ENCODE data around the gene PFKFB1. TPM values are rescaled to one million over a fixed set of nuclear protein-coding genes. Genes with fewer than 3 reads are reported as not detected.

PFKFB1 gene
- total and polyA plus RNA-seq, 9 of the 15 experiments (the other 6 are each of a cell fraction or from before 2014, with no cell fraction given) = 0.07 to 0.24 (median 0.15) TPM; not detected in 2

- TF ChIP-seq TSC22D4 (tag; IDR thresholded peaks at IDR 0.05) (no peak), KDM4B (IDR thresholded peaks at IDR 0.05; ENCODE audit: borderline replicate concordance in 2 of 2, low read depth in 1 of 2) (no peak), E2F1 (CRISPR knock-in tag; IDR thresholded peaks at IDR 0.05) (no peak), PYGO2 (tag; IDR thresholded peaks at IDR 0.05) (no peak)
Measured at GRCh38 chrX:54935306-54935705, 58.7 kb downstream of the PFKFB1 start (continued).

GRCh38 chrX:54934890-54935289 lies 59.1 kb downstream of the PFKFB1 start:
- DNase-seq (ENCODE audit: extremely low read depth in 1 of 4, low spot score in 3 of 4) = no peak
- no peak overlapping the region for H3K9ac ChIP-seq (ENCODE audit: insufficient read depth in 1 of 2, low read depth in 2 of 2, low read length in 2 of 2)
- no peak for FAIRE-seq
- no peak overlapping the region for H3K4me3 ChIP-seq
- no peak for TF ChIP-seq POLR2B (IDR thresholded peaks at IDR 0.05; ENCODE audit: low read depth, partially characterized antibody)
- no peak for TF ChIP-seq CLOCK (CRISPR knock-in tag; IDR thresholded peaks at IDR 0.05; ENCODE audit: borderline replicate concordance)
- TF ChIP-seq MAFG (tag; conservative IDR thresholded peaks at IDR 0.05) = no peak
- no peak for TF ChIP-seq KDM1A (IDR thresholded peaks at IDR 0.05)
- TF ChIP-seq POLR2AphosphoS2 (IDR thresholded peaks at IDR 0.05; ENCODE audit: low read length) = no peak
- TF ChIP-seq ARID3A (IDR thresholded peaks at IDR 0.05; ENCODE audit: borderline replicate concordance, low read depth, low read length) = no peak
- no peak for TF ChIP-seq CC2D1A (IDR thresholded peaks at IDR 0.05)
- no peak for TF ChIP-seq SMARCE1 (IDR thresholded peaks at IDR 0.05)
- H3K9me3 ChIP-seq (replicated peaks; ENCODE audit: control insufficient read depth, insufficient read depth, low read depth, low read length) = no peaks in the 10 kb centered on the region
- H3K27me3 ChIP-seq (ENCODE audit: control insufficient read depth in 2 of 2, insufficient read depth in 2 of 2, low read length in 2 of 2) = no peaks in the 10 kb centered on the region; a peak in 2 of 5 replicates
- no peak overlapping the region for H3K27ac ChIP-seq (ENCODE audit: extremely low read depth, low read depth, low read length)
- no peaks in the 10 kb centered on the region for H3K9me1 ChIP-seq (ENCODE audit: control insufficient read depth, insufficient read depth, low read length)
- POLR2A ChIA-PET = interaction anchor here (1.4 kb wide), 1 partner anchor 32 kb away, joined by 4 read pairs; no protein-coding TSS in a partner anchor
- in situ Hi-C loops (cut with MboI) (no loop called here), intact Hi-C loops (cut with micrococcal nuclease) (no loop called here)
- no peak overlapping the region for H3K4me2 ChIP-seq (ENCODE audit: insufficient read depth, low read length)
- H3K79me2 ChIP-seq (ENCODE audit: control insufficient read depth, insufficient read depth, low read length) = no peaks in the 10 kb centered on the region
- no peak for ATAC-seq
- H2AFZ ChIP-seq (ENCODE audit: low read depth, low read length) = no peak overlapping the region
- CTCF ChIA-PET (ENCODE audit: low intra/inter-chr PET ratio) = no interaction called here
- H3K4me1 ChIP-seq (replicated peaks in 1 of 2; ENCODE audit: control insufficient read depth in 2 of 2, insufficient read depth in 2 of 2, low read length in 2 of 2) = no peaks in the 10 kb centered on the region
- no peaks in the 10 kb centered on the region for H3K36me3 ChIP-seq (ENCODE audit: control insufficient read depth, insufficient read depth, low read length)
- no TSS peak for BruUV-seq (replicated peaks)
- 0% methylated on average over 2 of the region's 3 CpGs for WGBS (ENCODE audit: insufficient coverage, low coverage, missing lambda C conversion rate)
- H4K20me1 ChIP-seq (replicated peaks; ENCODE audit: control insufficient read depth, insufficient read depth, low read length) = no peaks in the 10 kb centered on the region

Data from K562 (cell line).